ENCODE data around the gene KLHL6. TPM values are rescaled to one million over a fixed set of nuclear protein-coding genes. Genes with fewer than 3 reads are reported as not detected.

The KLHL6 gene
- total and polyA plus RNA-seq, 10 of the 15 experiments (the other 5 are each of a cell fraction or from before 2014, with no cell fraction given) = 4.0 to 91.8 (median 24.4) TPM

DNA sequence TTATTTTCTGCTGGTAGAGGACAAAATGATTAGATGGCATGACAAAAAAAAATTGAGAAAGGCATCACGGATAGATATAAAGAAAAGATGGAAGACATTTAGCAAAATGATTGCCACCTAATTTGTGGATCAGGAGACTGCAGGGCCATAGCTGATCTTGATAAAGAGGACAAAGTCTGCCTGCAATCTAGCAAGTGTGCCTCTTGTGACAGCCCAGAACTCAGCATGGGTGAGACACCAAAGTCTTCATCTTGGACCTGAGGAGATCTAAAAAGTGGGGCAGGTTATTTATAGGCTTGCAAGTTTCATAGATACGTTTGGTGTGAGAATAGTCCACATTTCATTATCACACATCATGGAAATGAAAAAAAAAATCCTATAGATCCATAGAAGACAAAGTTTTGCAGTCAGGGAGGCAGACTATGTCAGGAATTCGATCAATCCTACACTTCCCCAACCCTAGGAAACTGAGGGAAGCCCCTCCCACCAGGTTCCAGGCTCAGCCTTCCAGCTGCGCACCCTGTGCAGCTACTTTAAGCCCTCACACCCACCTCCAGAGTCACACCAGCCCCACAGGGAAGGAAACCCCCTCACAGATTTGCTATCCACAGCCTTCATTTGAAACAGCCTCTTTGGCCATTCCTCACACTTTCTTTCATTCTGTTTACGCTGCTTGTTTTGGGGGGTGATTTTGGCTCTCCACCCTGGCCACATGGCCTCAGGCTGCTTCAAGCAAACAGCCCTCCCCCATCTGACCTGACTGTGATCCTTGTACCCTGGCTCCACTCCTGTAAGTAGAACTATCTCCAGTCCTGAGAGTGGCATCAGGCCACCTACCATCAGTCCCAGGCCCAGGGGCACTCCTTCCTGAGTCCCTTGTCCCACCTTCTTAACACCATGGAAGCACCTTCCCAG is 28.1 kb upstream of the KLHL6 start (continued):
- TF ChIP-seq, protein P1, sequence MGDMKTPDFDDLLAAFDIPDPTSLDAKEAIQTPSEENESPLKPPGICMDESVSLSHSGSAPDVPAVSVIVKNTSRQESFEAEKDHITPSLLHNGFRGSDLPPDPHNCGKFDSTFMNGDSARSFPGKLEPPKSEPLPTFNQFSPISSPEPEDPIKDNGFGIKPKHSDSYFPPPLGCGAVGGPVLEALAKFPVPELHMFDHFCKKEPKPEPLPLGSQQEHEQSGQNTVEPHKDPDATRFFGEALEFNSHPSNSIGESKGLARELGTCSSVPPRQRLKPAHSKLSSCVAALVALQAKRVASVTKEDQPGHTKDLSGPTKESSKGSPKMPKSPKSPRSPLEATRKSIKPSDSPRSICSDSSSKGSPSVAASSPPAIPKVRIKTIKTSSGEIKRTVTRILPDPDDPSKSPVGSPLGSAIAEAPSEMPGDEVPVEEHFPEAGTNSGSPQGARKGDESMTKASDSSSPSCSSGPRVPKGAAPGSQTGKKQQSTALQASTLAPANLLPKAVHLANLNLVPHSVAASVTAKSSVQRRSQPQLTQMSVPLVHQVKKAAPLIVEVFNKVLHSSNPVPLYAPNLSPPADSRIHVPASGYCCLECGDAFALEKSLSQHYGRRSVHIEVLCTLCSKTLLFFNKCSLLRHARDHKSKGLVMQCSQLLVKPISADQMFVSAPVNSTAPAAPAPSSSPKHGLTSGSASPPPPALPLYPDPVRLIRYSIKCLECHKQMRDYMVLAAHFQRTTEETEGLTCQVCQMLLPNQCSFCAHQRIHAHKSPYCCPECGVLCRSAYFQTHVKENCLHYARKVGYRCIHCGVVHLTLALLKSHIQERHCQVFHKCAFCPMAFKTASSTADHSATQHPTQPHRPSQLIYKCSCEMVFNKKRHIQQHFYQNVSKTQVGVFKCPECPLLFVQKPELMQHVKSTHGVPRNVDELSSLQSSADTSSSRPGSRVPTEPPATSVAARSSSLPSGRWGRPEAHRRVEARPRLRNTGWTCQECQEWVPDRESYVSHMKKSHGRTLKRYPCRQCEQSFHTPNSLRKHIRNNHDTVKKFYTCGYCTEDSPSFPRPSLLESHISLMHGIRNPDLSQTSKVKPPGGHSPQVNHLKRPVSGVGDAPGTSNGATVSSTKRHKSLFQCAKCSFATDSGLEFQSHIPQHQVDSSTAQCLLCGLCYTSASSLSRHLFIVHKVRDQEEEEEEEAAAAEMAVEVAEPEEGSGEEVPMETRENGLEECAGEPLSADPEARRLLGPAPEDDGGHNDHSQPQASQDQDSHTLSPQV (IDR thresholded peaks at IDR 0.05) = no peak
- no peak for TF ChIP-seq GATAD2B (conservative IDR thresholded peaks at IDR 0.05; ENCODE audit: low read depth)
- TF ChIP-seq CBX5 (IDR thresholded peaks at IDR 0.05; ENCODE audit: low read depth) = no peak
- no peak for TF ChIP-seq SREBF1 (IDR thresholded peaks at IDR 0.05; ENCODE audit: low read length)

DNA sequence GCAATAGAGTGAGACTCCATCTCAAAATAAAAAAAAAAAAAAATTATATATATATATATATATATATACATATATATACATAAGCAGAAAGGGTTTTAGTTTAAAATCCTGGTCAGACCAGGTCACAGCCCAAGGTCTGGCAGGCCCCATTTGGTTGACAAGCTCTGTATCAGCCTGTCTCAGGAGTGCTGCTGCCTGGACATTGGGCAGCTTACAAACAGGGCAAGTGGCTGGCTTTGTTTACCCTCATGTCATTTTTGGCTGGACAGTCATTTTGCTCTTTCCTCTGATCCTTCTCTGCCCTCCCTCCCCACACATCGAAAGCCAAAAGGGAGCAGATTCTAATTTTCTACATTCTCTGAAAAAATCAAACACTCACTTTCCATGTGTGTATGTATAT is 26.7 kb upstream of the KLHL6 start:
- 93% methylated on average over 1 of the region's 1 CpG for WGBS (ENCODE audit: insufficient coverage, insufficient replicate concordance, low lambda C conversion rate, missing lambda C conversion rate)
- POLR2A ChIA-PET = interaction anchor here (1.0 to 4.9 kb wide), 4 partner anchors 8 to 49 kb away, joined by 4 to 65 read pairs (median 6); no protein-coding TSS in a partner anchor
- no TSS peak for BruUV-seq (replicated peaks)
- no peak overlapping the region for H2AFZ ChIP-seq (ENCODE audit: control insufficient read depth, low read depth, low read length)
- H3K36me3 ChIP-seq (ENCODE audit: control insufficient read depth in 2 of 2, insufficient read depth in 2 of 2, low read length in 1 of 2) = no peaks in the 10 kb centered on the region
- SMC1A ChIA-PET (ENCODE audit: uncharacterized antibody, unreplicated experiment) = interaction anchor here (0.9 to 11.3 kb wide), 8 partner anchors 8 to 66 kb away, joined by 3 to 225 read pairs (median 6); no protein-coding TSS in a partner anchor
- H3K4me3 ChIP-seq = no peak overlapping the region
- peaks cover 0 to 14% of the 10 kb centered on the region in 2 experiments; a peak in 2 of 4 replicates for H3K27me3 ChIP-seq (replicated peaks in 1 of 2; ENCODE audit: control insufficient read depth in 2 of 2, insufficient read depth in 2 of 2, low read length in 1 of 2)
- RAD21 ChIA-PET (ENCODE audit: unreplicated experiment) = interaction anchor here (1.2 to 9.8 kb wide), 7 partner anchors 9 to 55 kb away, joined by 3 to 139 read pairs (median 17); partner anchors contain the start of gene KLHL6
- H3K4me2 ChIP-seq (ENCODE audit: control insufficient read depth, insufficient read depth) = no peak overlapping the region
- no peaks in the 10 kb centered on the region for H3K79me2 ChIP-seq (ENCODE audit: control insufficient read depth, insufficient read depth, low read length)
- H3K9me3 ChIP-seq (replicated peaks; ENCODE audit: control insufficient read depth, insufficient read depth, low read length) = no peaks in the 10 kb centered on the region
- in situ Hi-C loops (cut with MboI) (no loop called here), intact Hi-C loops (cut with micrococcal nuclease; ENCODE audit: unreplicated experiment) (no loop called here)
- 0 out of 2 replicates have a peak, but pooled peaks cover 3% of the 10 kb centered on the region for H4K20me1 ChIP-seq (ENCODE audit: control insufficient read depth, insufficient read depth)
- no peak overlapping the region for H3K9ac ChIP-seq (ENCODE audit: control insufficient read depth, insufficient read depth, low read length)
- DNase-seq (ENCODE audit: low read depth, low spot score) (no peak), FAIRE-seq (no peak), ATAC-seq (no peak)
- H3K27ac ChIP-seq (ENCODE audit: control insufficient read depth, insufficient read depth) = no peak overlapping the region
- CTCF ChIA-PET = interaction anchor here (2.8 to 9.3 kb wide), 2 partner anchors 10 to 54 kb away, joined by 12 to 115 read pairs; no protein-coding TSS in a partner anchor
- H3K4me1 ChIP-seq (ENCODE audit: control insufficient read depth, insufficient read depth, low read length) = peaks cover 8% of the 10 kb centered on the region; the same call in 1 of the 2 replicates
- TF ChIP-seq, protein P2, sequence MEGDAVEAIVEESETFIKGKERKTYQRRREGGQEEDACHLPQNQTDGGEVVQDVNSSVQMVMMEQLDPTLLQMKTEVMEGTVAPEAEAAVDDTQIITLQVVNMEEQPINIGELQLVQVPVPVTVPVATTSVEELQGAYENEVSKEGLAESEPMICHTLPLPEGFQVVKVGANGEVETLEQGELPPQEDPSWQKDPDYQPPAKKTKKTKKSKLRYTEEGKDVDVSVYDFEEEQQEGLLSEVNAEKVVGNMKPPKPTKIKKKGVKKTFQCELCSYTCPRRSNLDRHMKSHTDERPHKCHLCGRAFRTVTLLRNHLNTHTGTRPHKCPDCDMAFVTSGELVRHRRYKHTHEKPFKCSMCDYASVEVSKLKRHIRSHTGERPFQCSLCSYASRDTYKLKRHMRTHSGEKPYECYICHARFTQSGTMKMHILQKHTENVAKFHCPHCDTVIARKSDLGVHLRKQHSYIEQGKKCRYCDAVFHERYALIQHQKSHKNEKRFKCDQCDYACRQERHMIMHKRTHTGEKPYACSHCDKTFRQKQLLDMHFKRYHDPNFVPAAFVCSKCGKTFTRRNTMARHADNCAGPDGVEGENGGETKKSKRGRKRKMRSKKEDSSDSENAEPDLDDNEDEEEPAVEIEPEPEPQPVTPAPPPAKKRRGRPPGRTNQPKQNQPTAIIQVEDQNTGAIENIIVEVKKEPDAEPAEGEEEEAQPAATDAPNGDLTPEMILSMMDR (IDR thresholded peaks at IDR 0.05 in 2 of 3, conservative IDR thresholded peaks at IDR 0.05 in 1 of 3; ENCODE audit: control insufficient read depth in 2 of 3, extremely low read depth in 1 of 3, insufficient read depth in 1 of 3, low read depth in 3 of 3, low read length in 3 of 3) = no peak
- TF ChIP-seq MYC (IDR thresholded peaks at IDR 0.05; ENCODE audit: insufficient read depth, insufficient read length, insufficient replicate concordance, low read length, severe bottlenecking) = no peak
- no peak for TF ChIP-seq SMARCA5 (IDR thresholded peaks at IDR 0.05)
- TF ChIP-seq PAX8 (IDR thresholded peaks at IDR 0.05) = no peak
- no peak for TF ChIP-seq IKZF2 (IDR thresholded peaks at IDR 0.05)
- TF ChIP-seq TCF7 (IDR thresholded peaks at IDR 0.05; ENCODE audit: borderline replicate concordance) = no peak
- TF ChIP-seq IKZF1 (conservative IDR thresholded peaks at IDR 0.05) = no peak
- TF ChIP-seq ZBED1 (IDR thresholded peaks at IDR 0.05; ENCODE audit: borderline replicate concordance) = no peak
- no peak for TF ChIP-seq CHD2 (IDR thresholded peaks at IDR 0.05; ENCODE audit: borderline replicate concordance, low read depth, low read length)
- TF ChIP-seq POLR2AphosphoS5 (IDR thresholded peaks at IDR 0.05; ENCODE audit: low read length) = no peak
- no peak for TF ChIP-seq EP300 (IDR thresholded peaks at IDR 0.05; ENCODE audit: borderline replicate concordance in 1 of 2, control insufficient read depth in 1 of 2, low read depth in 2 of 2, low read length in 2 of 2)
- no peak for TF ChIP-seq CREM (IDR thresholded peaks at IDR 0.05; ENCODE audit: low read depth)
